DMS114 treated with DMSO at 0.1 percent for 48 hours (cell line): ENCODE results near the gene NKX6-2.

Experiments used
- DNase-seq: peaks from one replicate; lab custom pipeline; 2025; ENCODE audit not compliant: unreplicated experiment; lab: John Stamatoyannopoulos, UW

The NKX6-2 gene

GRCh38 chr10:132742167-132742836 lies 43.6 kb downstream of the NKX6-2 start:
- no peak for DNase-seq

DNA sequence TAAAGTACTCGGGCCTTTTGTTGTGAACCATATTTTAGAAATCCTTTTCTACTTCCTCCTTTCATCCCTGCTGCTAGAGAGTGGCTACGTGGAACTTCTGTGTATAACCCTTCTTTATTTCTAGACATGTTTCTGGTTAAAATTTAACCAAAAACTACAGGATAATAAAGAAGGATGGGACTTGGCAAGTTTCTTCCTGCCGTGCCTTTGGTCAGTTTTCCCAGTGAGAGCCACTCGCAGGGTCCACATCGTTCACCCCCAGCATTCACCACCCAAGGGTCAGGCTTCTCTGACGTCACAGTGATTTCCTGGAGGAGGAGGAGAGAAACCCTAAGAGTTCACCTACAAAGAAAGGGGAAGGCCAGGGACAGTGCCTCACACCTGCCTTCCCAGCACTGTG lies 45.4 kb downstream of the NKX6-2 start:
- no peak for DNase-seq

GRCh38 chr10:132739225-132739613 lies 46.7 kb downstream of the NKX6-2 start:
- DNase-seq = no peak

- DNase-seq = no peak
Observed at GRCh38 chr10:132738454-132739224, 47.3 kb downstream of the NKX6-2 start.

DNA sequence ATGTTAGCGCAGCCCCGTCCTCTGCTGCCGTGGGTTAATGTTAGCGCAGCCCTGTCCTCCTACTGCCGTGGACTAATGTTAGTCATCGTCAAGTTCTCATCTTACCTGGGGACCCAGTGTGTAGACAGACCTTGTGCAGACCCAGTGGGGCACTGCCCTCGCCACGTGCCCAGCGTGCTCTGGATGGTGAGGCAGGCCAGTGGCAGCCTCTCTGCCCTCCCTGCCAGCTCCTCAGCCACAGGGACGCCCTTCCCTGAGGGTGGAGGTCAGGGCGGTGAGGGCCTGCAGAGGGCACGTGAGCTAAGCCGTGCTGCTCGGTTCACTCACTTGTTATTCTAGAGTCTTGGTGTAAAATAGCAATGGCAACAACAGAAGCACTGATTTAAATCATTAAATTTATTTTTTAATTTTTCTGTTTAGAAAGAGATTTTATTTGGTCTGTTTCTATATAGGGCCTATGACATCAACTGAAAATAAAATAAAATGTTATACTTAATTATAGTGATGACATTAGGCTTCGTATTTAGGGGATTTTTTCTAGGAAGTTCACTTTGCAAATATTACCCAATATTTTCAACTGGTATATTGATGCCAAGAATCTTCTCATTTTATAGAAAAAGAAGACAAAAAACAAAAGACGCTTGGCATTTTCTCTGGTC lies 48.4 kb downstream of the NKX6-2 start:
- DNase-seq = no peak

DNA sequence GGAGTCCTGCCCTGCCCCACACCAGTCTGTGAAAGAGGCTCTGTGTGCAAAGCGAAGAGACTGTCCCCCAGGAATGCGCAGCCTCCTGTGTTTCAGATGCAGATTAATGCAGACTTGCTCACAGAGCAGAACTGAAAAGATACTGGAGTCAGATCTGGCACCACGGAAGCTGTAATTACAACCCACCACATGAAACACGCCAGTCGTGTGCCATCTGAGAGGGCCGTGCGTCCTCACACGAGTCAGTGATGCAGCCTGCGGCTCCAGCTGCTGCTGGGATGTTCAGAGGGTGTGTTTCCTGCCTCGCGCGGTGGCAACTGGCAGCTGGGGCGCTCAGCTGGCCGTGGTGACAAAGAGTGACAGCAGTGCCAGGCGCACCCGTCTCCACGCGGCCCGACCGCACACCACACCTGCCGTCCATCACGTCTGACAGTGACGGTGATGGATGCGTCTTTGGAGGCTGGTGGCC lies 50.0 kb downstream of the NKX6-2 start:
- no peak for DNase-seq

GRCh38 chr10:132735341-132735775 lies 50.6 kb downstream of the NKX6-2 start:
- no peak for DNase-seq

- DNase-seq = no peak
Observed at GRCh38 chr10:132733926-132734325, 52.0 kb downstream of the NKX6-2 start.
